ENCODE results near the gene NPC1L1.

The NPC1L1 gene

GRCh38 chr7:44470628-44471245 is 70.4 kb downstream of the NPC1L1 start:
- no peaks in the 10 kb centered on the region for H3K9me2 ChIP-seq (replicated peaks; ENCODE audit: insufficient read depth, low read length)
- H3F3A ChIP-seq (ENCODE audit: insufficient read depth): no peaks in the 10 kb centered on the region
- H3K36me3 ChIP-seq (ENCODE audit: low read length): peaks cover 26% of the 10 kb centered on the region
- no peak overlapping the region for H3K4me3 ChIP-seq (ENCODE audit: insufficient read depth, low read length, poor library complexity, severe bottlenecking)
- H3K27ac ChIP-seq (ENCODE audit: low read depth, low read length): no peak overlapping the region
- no peaks in the 10 kb centered on the region for H3K9me3 ChIP-seq (ENCODE audit: insufficient read depth, low read length)
- H3K4me2 ChIP-seq (ENCODE audit: low read depth, low read length, poor library complexity, severe bottlenecking): no peak overlapping the region
- H2AFZ ChIP-seq (ENCODE audit: low read depth, low read length, severe bottlenecking): no peak overlapping the region
- no peak overlapping the region for H3K9ac ChIP-seq (ENCODE audit: low read length)
- no peak for TF ChIP-seq EZH2phosphoT487 (conservative IDR thresholded peaks at IDR 0.05; ENCODE audit: low read length)
- TF ChIP-seq CTCF (IDR thresholded peaks at IDR 0.05; ENCODE audit: insufficient read depth, low read length, poor library complexity, severe bottlenecking): no peak
- H3K79me2 ChIP-seq (ENCODE audit: insufficient read depth, low read length): peaks cover 29% of the 10 kb centered on the region; the same call in 1 of the 2 replicates
- H3K27me3 ChIP-seq (ENCODE audit: low read length): no peaks in the 10 kb centered on the region
- H4K20me1 ChIP-seq (ENCODE audit: low read depth, low read length): peaks cover 33% of the 10 kb centered on the region

- H3K4me2 ChIP-seq (ENCODE audit: low read depth, low read length, poor library complexity, severe bottlenecking): no peak overlapping the region
- H3K9ac ChIP-seq (ENCODE audit: low read length): no peak overlapping the region
- peaks cover 28% of the 10 kb centered on the region; the same call in 1 of the 2 replicates for H3K79me2 ChIP-seq (ENCODE audit: insufficient read depth, low read length)
- no peaks in the 10 kb centered on the region for H3K27me3 ChIP-seq (ENCODE audit: low read length)
- no peaks in the 10 kb centered on the region for H3F3A ChIP-seq (ENCODE audit: insufficient read depth)
- H2AFZ ChIP-seq (ENCODE audit: low read depth, low read length, severe bottlenecking): no peak overlapping the region
- TF ChIP-seq EZH2phosphoT487 (conservative IDR thresholded peaks at IDR 0.05; ENCODE audit: low read length) (no peak), CTCF (IDR thresholded peaks at IDR 0.05; ENCODE audit: insufficient read depth, low read length, poor library complexity, severe bottlenecking) (no peak)
- peaks cover 31% of the 10 kb centered on the region for H3K36me3 ChIP-seq (ENCODE audit: low read length)
- peaks cover 39% of the 10 kb centered on the region for H4K20me1 ChIP-seq (ENCODE audit: low read depth, low read length)
- no peaks in the 10 kb centered on the region for H3K9me3 ChIP-seq (ENCODE audit: insufficient read depth, low read length)
- no peaks in the 10 kb centered on the region for H3K9me2 ChIP-seq (replicated peaks; ENCODE audit: insufficient read depth, low read length)
- H3K27ac ChIP-seq (ENCODE audit: low read depth, low read length): no peak overlapping the region
- H3K4me3 ChIP-seq (ENCODE audit: insufficient read depth, low read length, poor library complexity, severe bottlenecking): no peak overlapping the region
These were observed 71.0 kb downstream of the NPC1L1 start for GRCh38 chr7:44470135-44470479.

GRCh38 chr7:44469461-44470134 is 71.5 kb downstream of the NPC1L1 start:
- TF ChIP-seq CTCF (IDR thresholded peaks at IDR 0.05; ENCODE audit: insufficient read depth, low read length, poor library complexity, severe bottlenecking) (no peak), EZH2phosphoT487 (conservative IDR thresholded peaks at IDR 0.05; ENCODE audit: low read length) (no peak)
- Histone ChIP-seq H3K79me2 (ENCODE audit: insufficient read depth, low read length) (peaks cover 28% of the 10 kb centered on the region; the same call in 1 of the 2 replicates), H3K4me2 (ENCODE audit: low read depth, low read length, poor library complexity, severe bottlenecking) (no peak overlapping the region), H3K4me3 (ENCODE audit: insufficient read depth, low read length, poor library complexity, severe bottlenecking) (no peak overlapping the region), H3F3A (ENCODE audit: insufficient read depth) (no peaks in the 10 kb centered on the region), H4K20me1 (ENCODE audit: low read depth, low read length) (peaks cover 39% of the 10 kb centered on the region), H3K9me2 (replicated peaks; ENCODE audit: insufficient read depth, low read length) (no peaks in the 10 kb centered on the region), H3K27me3 (ENCODE audit: low read length) (no peaks in the 10 kb centered on the region), H3K36me3 (ENCODE audit: low read length) (peaks cover 30% of the 10 kb centered on the region), H3K9ac (ENCODE audit: low read length) (no peak overlapping the region), H3K27ac (ENCODE audit: low read depth, low read length) (no peak overlapping the region), H2AFZ (ENCODE audit: low read depth, low read length, severe bottlenecking) (no peak overlapping the region), H3K9me3 (ENCODE audit: insufficient read depth, low read length) (no peaks in the 10 kb centered on the region)

Data from SU-DHL-6 (cell line).